GM04504 (cell line): ENCODE measurements around the gene OVOL1.
A peak's percentile ranks its signal among the peaks of the same experiment; 100 is the strongest.
"Not testable (repeated sequence)": the region's sequence is repeated elsewhere in the genome, so short reads cannot be mapped to it uniquely, and the experiment has no call there.

Experiments used
- DNase-seq: peaks from one replicate; pipeline ENCODE4 v3.0.0-alpha.2; 2012; ENCODE audit warnings: low read depth

OVOL1 gene

DNA sequence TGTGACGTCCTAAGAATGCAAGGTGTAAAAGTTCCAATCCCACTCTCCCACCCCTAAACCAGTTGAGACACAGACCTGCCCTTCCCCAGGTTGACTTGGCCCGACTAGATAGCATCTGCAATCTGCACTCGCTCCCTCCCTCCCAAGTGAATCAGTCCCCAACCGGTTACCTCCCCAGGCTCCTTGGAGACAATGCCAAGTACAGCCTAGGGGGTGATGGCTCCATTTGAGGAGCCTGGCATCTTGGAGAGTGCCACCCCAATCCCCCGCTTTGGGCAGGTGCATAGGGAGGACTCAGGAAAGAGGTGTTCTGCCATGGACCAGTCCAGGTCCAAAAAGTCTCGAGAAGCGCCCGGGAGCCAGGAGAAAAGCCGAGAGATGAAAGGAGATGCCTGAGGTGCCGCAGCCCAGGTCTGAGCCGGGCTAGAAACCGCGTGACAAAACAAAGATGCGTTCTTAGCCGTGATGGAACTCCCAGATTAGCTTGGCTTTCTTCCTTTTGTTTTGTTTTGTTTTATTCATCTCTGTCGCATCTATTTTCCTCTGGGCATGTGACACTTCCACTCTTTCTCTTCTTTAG, 28.2 kb downstream of the OVOL1 start:
- DNase-seq = no peak

DNA sequence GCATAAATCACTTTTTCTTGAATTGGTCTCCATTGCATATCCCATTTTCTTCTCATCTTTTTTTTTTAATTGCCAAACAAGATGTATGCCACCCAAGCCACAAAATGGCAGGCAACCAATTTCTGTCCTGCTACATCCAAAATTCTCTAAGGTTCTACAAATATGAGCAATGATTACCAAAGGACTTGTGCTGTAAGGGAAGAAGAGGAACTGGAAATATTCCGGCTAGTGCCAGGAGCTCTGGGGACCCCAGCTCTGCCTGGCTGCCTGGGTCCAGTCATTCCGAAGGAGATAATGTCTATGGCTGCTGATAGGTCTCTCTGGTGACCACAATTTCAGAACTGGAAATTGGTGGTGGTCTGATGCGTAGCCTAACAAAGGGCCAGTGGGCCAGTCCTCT, 29.8 kb downstream of the OVOL1 start:
- no peak for DNase-seq

DNA sequence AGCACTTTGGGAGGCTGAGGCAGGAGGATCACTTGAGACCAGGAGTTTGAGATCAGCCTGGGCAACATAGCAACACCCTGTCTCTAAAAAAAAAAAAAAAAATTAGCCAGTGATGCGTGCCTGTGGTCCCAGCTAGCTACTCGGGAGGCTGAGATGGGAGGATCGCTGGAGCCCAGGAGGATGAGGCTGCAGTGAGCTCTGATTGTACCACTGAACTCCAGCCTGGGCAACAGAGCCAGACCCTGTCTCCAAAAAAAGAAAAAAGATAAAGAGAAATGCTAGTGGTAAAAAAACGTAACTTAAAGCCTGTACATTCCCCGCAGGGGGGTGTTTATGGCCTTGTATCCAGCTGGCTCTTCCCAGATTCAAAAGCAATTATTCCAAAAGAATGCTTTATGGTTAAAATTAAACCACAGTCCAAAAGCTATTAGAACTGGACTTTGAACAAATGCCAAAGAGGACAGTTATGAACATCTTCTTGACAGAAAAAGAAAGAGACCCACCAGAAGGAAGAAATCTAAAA, 30.5 kb downstream of the OVOL1 start:
- no peak for DNase-seq

DNA sequence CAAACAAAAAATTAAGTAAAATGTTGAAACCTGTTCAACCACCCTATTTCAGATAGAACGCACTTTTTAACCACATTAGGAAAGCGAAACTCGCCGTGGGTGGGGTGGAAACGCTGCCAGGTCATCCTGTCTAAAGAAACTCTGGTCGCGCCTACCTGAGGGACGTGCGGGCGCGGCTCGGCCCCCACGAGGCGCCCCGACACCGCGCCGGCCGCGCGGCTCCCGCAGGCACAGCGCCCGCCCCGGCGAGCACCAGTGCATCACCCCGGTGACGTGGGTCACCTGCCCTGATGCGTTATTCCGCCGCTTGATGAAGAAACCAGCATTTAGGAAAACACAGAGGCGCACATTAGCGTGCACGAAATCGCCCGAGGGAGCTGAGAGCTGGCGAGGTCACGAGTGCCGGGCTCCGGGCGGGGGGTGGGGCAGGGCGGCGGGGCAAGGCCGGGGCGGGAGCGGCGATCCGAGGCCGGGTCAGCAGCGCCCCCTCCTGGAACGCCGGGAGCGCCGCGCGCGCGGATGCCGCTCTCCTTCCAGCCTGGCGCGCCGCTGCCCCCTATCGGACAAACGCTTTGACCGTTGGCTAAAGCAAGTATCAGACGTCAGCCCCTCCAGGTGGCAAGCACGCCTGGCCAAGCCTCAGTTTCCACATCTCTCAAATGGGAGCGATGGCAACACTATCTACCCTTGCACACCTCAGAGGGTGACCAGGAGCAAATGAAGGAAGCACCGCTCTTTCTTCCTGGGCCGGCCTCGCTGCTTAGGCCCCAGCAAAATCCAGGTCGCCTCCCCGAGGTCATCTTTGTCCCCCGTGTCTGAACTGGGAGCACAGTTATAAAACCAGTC, 31.2 kb downstream of the OVOL1 start:
- peak; percentile 61 for DNase-seq

DNA sequence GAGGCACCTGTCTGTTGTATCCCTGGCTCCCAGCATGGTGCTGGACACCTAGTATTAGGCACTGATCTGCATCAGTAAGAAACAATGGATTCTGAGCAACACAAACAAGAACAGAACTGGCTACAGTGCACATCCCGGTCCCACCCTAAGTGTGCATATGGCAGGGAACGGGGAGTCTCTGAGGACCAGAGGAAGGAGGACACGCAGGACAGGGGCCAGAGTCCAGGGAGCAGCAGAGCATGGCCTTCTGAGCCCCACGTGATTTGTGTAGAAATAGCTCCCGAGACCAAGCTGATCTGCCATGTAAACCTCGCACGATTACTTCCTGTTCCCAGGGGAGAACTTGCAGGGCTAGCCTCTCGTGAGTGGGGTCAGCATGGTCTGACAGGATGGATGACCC, 34.2 kb downstream of the OVOL1 start:
- DNase-seq = no peak

DNA sequence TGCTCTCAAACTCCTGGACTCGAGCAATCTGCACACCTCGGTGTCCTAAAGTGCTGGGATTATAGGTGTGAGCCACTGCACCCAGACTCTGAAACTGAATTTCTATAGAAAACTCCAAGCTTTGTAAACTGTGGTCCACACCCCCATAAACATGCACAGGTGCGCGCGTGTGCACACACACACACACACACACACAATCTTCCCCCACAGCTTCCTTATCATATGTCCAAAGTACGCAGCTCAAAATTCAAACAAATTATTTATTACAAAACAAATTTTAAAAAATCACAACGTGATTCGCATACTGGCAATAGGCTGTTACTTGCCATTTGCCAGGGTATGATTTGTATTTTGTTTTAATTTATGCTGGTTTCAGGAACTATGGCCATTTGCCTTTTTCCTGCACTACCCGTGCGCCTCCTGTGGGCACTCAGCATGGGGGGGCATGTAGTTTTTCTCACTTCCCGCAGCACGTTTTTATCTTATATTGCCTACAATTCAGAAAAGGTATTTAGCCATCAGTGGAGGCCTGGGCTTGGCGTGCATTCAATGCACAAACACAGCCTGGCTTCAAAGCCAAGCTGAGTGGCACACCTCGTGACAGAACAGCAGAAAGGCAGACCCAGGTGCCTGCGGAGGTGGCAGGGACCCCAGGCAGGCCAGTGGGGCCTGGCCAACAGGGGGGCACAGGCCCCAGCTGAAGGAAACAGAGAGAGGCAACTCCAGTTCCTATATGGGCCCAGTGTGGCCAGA, 36.1 kb downstream of the OVOL1 start:
- DNase-seq = no peak

DNA sequence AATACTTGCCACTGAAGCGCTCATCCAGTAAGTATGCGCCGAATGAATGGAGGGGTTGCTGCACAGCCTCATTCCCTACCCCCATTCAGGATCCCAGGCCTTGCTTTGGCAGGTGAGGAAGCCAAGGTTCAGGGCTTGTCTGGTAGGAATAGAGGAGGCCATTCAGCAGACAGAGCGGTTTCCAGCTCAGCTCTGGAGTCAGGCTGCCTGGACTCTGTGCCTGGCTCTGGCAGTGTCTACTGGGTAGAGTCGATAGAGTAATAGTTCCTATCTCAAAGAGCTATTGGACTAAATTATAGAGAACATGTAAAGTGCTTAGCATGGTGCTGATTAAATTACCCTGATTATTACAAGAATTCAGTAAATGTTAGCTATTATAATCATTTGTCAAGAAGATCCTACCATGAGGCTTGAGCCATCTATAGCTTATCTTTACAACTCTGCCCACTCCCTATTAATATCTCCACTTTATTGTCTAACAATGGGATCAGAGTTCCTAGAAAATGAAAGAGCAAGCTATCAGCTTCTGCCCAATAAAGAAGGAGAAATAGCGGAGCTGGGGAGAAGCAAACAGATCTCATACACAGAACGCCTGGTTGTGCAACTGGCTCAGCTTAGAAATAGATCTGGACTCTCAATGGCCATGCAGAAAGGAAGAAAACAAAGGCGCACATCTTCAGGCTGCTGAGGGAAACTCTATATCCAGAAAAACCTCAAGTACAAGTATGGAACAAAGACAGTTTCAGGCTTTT, 40.3 kb downstream of the OVOL1 start:
- no peak for DNase-seq

DNA sequence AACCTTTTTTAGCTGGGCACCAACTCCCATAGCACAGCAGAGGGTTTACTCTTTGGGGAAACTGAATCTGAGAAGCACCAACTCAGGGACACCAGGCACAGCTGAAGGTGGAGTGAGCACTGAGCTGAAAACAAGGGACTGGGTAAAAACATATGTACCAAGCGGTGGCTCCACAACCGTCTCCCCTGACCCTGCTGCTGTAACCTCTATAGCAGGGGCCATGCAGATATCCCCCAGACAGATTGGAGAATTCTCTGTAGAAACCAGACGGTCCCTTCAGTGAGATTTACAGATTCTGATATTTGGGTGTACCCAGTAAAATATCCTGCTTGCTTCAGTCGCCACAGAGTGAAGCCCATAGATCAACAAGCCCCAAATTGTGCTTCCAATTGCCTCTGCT, 42.6 kb downstream of the OVOL1 start:
- DNase-seq = no peak

DNA sequence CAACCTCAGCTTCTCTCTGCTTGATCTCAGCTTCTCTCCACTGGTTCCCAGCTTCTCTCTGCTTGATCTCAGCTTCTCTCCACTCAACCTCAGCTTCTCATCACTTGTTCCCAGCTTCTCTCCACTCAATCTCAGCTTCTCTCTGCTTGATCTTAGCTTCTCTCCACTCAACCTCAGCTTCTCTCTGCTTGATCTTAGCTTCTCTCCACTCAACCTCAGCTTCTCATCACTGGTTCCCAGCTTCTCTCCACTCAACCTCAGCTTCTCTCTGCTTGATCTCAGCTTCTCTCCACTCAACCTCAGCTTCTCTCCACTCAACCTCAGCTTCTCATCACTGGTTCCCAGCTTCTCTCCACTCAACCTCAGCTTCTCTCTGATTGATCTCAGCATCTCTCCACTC, 45.4 kb downstream of the OVOL1 start:
- not testable (repeated sequence) for DNase-seq

DNA sequence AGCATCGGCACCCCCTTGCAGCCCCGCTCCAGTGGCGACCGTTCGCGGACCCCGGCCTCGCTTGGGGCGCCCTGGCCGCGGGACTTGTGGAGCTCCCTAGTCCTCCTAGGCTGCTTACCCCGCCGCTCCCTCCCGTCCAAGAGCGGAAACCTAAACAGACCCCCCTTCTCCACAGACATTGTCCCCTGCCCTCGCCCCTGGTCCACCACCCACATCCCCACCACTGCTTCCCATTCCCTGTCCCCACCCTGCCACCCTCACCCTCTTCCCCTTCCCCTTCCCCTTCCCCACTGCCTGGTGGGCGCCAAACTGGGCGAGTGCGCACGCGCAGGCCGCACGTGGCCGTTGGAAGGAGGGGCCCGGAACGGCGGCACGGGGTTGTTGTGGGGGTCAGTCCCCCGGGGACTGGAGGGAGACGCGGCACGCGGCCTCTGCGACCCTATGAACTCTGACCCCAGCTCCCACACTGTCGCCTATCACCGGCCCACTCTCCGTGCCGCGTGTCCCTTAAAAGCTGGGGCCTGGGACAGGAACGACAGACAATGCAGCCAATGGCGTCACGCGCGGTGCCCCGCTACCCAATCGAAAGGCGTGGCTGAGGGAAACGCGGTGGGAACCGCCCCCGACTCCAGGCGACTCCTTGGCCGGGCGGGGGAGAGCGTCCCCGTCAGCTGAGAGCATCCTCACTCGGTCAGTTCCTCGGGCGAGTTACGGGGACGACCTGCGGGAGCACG, 46.6 kb downstream of the OVOL1 start, which contains the start of gene SNX32:
Gene SNX32 (plus strand): TSS at position 667 of the 734 bp plus-strand sequence. CDS start 103 bp downstream, outside the sequence.
- DNase-seq = peak; percentile 80

DNA sequence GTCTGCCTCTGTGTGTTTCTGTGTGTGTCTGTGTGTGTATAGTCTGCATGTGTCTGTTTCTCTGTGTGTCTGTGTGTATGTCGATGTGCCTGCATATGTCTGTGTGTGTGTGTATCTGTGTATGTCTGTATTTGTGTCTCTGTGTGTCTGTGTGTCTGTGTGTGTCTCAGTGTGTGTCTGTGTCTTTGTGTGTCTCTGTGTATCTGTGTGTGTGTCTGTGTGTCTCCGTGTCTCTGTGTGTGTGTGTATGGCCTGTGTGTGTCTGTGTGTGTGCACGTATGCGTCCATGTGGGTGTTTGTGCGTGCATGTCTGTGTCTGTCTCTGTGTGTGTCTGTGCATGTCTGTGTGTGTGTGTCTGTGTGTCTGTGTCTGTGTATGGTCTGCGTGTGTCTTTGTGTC, 47.3 kb downstream of the OVOL1 start:
- no peak for DNase-seq

DNA sequence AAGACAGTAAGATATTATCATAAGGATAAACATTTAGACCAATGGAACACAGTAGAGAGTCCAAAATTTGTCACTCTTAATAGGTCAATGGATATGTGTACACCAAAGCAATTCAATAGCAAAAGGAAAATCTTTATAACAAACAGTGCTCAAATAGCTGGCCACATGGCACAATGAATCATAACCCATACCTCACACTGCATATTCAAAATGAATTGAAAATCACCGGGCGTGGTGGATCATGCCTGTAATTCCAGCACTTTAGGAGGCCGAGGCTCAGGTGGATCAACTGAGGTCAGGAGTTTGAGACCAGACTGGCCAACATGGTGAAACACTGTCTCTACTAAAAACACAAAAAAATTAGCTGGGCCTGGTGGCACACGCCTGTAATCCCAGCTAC, 55.3 kb downstream of the OVOL1 start:
- DNase-seq = no peak

DNA sequence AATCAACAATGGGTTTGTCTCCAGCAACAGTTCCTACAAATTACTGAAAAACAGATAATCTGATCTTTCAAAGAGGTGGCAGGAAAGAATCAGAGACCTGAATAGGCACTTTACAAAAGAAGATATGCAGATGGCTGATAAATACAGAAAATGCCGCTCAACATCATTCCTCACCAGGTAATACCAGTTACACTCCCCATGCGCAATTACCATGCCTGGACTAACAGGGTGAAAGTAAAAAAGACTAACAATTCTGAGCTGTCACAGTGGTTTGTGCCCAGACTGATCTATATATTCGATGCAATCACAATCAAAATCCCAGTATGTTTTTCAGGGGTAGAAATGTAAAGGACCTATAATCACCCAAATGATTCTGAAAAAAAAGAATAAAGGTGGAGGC, 56.9 kb downstream of the OVOL1 start:
- no peak for DNase-seq

DNA sequence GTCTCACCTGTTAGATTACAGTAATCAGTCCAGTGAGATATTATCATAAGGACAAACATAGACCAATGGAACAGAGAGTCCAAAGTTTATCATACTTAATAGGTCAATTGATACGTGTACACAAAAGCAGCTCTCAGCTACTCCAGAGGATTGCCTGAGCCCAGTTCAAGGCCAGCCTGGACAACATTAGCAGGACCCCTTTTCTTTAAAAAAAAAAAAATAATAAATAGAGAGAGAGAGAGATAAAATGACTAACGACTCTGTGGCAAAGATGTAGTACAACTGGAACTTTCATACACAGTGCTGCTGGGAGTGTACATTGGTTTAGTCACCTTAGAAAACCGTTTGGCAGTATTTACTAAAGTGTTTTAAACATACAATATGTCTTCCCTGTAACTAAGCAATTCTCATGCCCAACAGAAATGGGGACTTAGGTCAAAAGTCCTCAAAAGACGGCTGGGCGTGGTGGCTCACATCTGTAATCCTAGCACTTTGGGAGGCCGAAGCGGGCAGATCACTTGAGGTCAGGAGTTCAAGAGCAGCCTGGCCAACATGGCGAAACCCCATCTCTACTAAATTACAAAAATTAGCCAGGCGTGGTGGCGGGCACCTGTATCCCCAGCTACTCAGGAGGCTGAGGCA, 57.5 kb downstream of the OVOL1 start:
- no peak for DNase-seq
